ENCODE results near the gene APLF. TPM values are rescaled to one million over a fixed set of nuclear protein-coding genes. Genes with fewer than 3 reads are reported as not detected.

APLF gene, protein sequence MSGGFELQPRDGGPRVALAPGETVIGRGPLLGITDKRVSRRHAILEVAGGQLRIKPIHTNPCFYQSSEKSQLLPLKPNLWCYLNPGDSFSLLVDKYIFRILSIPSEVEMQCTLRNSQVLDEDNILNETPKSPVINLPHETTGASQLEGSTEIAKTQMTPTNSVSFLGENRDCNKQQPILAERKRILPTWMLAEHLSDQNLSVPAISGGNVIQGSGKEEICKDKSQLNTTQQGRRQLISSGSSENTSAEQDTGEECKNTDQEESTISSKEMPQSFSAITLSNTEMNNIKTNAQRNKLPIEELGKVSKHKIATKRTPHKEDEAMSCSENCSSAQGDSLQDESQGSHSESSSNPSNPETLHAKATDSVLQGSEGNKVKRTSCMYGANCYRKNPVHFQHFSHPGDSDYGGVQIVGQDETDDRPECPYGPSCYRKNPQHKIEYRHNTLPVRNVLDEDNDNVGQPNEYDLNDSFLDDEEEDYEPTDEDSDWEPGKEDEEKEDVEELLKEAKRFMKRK
- total RNA-seq, result 1 to 10 TPM; 4.9 to 5.8 TPM

DNA sequence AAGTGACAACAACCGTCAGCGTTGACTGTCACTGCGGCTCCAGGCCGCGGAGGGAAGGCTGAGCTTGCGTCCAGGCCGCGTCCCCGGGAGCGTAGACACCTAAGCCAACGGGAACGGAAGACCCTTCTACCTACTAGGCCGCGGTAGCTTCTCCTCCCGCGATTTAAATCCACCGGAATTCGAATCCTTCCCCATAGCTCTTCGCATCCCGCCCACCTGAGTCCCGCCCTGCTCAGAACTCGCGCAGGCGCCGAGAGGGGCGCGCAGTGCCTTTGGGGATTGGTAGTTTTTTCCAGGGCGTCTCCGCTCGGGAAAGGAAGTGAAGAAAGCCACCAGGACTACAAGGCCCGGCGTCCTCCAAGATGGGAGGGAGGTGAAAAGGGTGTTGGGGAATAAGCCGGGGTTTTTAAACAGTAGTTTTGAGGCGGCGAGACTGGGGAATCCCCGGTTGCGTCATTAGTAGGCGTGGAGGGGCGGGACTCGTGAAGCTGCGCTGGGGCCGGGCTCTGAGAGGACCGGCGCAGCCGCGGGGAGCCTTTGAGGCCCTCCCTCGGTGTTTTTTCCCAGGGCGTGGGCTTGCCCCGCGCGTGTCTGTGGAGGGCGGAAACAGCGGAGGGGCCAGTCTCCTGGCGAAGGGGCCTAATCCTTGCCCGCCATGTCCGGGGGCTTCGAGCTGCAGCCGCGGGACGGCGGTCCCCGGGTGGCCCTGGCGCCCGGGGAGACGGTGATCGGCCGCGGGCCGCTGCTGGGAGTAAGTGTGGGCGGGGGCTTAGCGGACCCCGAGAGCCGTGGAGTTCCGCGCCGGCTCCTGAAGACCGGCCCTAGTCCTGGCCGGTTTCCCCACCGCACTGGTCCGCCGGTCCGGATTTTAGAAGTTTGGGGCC is at the start of gene APLF, which contains the start of gene FBXO48:
TSS of gene APLF (plus strand) at position 509 of the 884 bp plus-strand sequence. CDS start at position 656, 147 bp downstream.
TSS of gene FBXO48 (minus strand) at position 218 of the 884 bp plus-strand sequence. CDS start 2,149 bp downstream, outside the sequence.
- peak; percentile 96 for DNase-seq (ENCODE audit: low spot score)
- Histone ChIP-seq H3K27me3 (replicated peaks; ENCODE audit: insufficient read depth) (no peaks in the 10 kb centered on the region), H3K4me3 (peak within 1 kb of the TSS; percentile 92), H3K4me1 (ENCODE audit: control insufficient read depth in 1 of 2, low read depth in 2 of 2) (peaks cover 4 to 21% of the 10 kb centered on the region in 2 donors), H3K9me3 (no peaks in the 10 kb centered on the region), H3K27ac (peak within 1 kb of the TSS; percentile 53 to 74), H3K36me3 (no peaks in the 10 kb centered on the region)
- TF ChIP-seq, protein P1, sequence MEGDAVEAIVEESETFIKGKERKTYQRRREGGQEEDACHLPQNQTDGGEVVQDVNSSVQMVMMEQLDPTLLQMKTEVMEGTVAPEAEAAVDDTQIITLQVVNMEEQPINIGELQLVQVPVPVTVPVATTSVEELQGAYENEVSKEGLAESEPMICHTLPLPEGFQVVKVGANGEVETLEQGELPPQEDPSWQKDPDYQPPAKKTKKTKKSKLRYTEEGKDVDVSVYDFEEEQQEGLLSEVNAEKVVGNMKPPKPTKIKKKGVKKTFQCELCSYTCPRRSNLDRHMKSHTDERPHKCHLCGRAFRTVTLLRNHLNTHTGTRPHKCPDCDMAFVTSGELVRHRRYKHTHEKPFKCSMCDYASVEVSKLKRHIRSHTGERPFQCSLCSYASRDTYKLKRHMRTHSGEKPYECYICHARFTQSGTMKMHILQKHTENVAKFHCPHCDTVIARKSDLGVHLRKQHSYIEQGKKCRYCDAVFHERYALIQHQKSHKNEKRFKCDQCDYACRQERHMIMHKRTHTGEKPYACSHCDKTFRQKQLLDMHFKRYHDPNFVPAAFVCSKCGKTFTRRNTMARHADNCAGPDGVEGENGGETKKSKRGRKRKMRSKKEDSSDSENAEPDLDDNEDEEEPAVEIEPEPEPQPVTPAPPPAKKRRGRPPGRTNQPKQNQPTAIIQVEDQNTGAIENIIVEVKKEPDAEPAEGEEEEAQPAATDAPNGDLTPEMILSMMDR (IDR thresholded peaks at IDR 0.05), result no peak
- peak; percentile 99 for ATAC-seq (ENCODE audit: insufficient number of reproducible peaks, low FRiP score, low read depth)

DNA sequence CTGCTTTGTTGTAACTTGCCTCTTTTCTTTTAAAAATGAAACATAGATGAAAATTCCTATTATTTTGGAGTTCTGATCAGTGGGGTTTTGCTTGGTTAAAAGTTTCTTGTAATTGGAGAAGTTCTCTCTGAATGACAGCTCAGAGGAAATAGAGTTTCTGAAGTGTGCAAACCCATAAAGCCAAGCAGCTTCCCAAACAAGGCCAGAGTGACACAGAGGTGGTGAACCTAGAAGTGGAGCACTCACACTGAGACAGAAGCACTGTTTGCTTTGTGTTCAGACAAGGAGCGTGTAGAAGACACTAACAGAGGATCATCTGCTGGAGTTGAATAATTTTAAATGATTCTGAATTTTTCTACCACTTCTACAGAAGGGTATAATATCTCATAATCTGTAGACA is 49.5 kb upstream of the APLF start:
- TF ChIP-seq, protein P1 (IDR thresholded peaks at IDR 0.05), result no peak
- H3K36me3 ChIP-seq, result no peaks in the 10 kb centered on the region
- H3K4me3 ChIP-seq, result no peak overlapping the region
- no peak overlapping the region for H3K27ac ChIP-seq
- no peaks in the 10 kb centered on the region for H3K9me3 ChIP-seq
- DNase-seq (ENCODE audit: low spot score) (no peak), ATAC-seq (ENCODE audit: insufficient number of reproducible peaks, low FRiP score, low read depth) (no peak)
- no peaks in the 10 kb centered on the region for H3K4me1 ChIP-seq (ENCODE audit: control insufficient read depth in 1 of 2, low read depth in 2 of 2)
- no peaks in the 10 kb centered on the region for H3K27me3 ChIP-seq (replicated peaks; ENCODE audit: insufficient read depth)

DNA sequence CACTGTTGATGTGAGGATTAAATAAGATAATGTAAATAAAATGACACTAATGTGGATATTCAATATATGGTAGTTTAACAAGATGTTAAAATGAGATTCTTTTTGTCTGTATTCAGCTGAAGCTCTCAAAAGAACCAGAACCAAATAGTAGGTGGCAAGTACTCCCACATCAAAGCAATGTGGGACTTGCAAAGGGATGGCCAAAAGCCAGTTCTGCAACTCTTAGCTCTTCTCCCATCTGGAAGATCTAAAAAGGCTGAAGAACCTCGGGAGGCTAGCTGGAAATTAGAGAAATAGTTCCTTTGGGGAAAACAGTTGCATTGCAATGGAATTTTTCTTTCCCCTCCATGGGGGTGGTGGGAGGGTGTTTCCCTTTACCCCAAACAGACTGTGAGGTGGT is 49.0 kb upstream of the APLF start:
- H3K36me3 ChIP-seq, result no peaks in the 10 kb centered on the region
- TF ChIP-seq, protein P1 (IDR thresholded peaks at IDR 0.05), result no peak
- no peaks in the 10 kb centered on the region for H3K4me1 ChIP-seq (ENCODE audit: control insufficient read depth in 1 of 2, low read depth in 2 of 2)
- DNase-seq (ENCODE audit: low spot score) (no peak), ATAC-seq (ENCODE audit: insufficient number of reproducible peaks, low FRiP score, low read depth) (no peak)
- H3K9me3 ChIP-seq, result no peaks in the 10 kb centered on the region
- no peaks in the 10 kb centered on the region for H3K27me3 ChIP-seq (replicated peaks; ENCODE audit: insufficient read depth)
- H3K27ac ChIP-seq, result no peak overlapping the region
- H3K4me3 ChIP-seq, result no peak overlapping the region

DNA sequence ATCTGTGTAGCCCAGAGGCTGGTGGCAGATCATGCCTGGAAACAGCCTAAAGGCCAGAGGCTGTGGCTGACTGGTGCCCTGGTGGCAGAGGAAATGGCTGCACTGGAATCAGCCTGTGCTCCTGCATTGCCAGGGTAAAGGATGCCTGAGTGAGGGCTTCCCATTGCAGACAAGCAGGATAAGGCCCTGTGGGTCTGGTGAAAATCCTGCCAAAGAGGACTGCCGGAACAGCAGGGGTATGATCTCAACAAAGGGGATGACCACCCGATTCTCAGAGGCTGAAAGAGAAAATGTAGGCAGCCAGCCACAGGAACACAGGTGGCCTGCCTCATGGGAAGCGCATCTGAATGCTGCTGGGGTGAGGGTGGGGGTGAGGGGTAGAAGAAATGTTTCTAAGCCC is 48.5 kb upstream of the APLF start:
- TF ChIP-seq, protein P1 (IDR thresholded peaks at IDR 0.05), result no peak
- H3K4me3 ChIP-seq, result no peak overlapping the region
- no peaks in the 10 kb centered on the region for H3K36me3 ChIP-seq
- no peak overlapping the region for H3K27ac ChIP-seq
- no peak for DNase-seq (ENCODE audit: low spot score)
- ATAC-seq (ENCODE audit: insufficient number of reproducible peaks, low FRiP score, low read depth), result no peak
- H3K4me1 ChIP-seq (ENCODE audit: control insufficient read depth in 1 of 2, low read depth in 2 of 2), result no peaks in the 10 kb centered on the region
- no peaks in the 10 kb centered on the region for H3K27me3 ChIP-seq (replicated peaks; ENCODE audit: insufficient read depth)
- H3K9me3 ChIP-seq, result no peaks in the 10 kb centered on the region

Measured in thoracic aorta (tissue), 2 donors.